CD4-positive, alpha-beta T cell treated with Interferon gamma for 1 hour (primary cell): ENCODE measurements around the gene NLRC3.
A peak's percentile ranks its signal among the peaks of the same experiment; 100 is the strongest.

Source experiments
- DNase-seq: peaks from one replicate; pipeline ENCODE4 v3.0.0-alpha.2; 2020

NLRC3 gene

DNA sequence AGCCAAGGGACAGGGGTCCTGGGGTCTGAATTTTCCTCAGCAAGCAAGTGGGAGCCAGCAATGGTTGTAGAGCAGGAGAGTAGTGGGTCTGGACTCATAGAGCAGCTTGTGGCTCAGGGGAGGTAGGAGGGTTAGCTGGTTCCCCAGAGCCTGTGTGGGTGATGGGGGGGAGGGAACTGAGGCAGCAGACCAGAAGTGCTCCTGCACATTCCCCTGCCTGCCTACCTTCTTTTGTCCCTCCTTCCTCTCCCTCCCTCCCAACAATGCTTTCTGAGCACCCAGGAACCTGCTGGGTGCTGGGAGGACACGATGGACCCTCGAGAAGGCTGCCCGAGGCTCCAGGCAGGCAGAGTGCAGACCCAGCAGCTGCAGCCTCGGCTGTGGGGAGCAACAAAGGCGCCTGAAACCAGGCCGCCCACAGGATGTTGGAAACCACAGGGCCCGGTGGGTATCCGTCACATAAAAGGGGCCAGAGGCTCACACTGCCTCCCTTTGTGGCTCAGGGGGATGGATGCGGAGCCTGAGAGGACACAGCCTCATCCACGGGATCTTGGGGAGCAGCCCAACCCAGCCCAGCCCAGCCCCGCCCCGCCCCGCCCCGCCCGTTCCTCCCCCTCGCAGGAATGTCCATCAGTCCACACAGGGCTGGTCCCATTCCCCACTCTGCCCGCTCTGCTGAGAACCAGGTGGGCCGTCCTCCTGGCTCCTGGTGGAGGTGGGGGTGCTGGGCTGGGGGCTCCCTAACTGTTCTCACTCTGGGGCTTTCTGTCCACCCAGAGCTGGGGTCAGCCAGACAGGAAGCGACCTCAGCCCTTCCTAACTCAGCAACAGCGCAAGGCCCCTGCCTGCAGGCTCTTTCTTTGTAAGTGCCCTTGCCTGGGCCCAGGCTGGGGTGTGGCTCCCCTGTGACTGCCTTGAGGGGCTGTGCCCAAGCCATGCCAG, 1.7 kb upstream of the NLRC3 start:
- DNase-seq: peak; percentile 49

DNA sequence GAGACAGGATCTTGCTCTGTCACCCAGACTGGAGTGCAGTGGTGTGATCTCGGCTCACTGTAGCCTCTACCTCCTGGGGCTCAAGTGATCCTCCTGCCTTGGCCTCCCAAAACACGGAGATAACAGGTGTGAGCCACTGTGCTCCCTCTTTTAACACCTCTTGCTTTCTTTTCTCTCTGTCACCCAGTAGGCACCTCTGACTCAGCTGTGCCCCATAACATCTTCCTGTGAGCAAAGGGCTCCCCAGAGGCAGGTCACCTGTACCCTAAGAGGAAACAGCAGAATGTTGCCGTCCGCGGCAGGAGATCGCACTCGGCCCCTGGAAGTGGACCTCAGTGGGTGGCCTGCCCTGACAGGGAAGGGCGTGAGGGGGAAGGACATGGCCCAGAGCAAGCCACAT, 918 bp upstream of the NLRC3 start:
- DNase-seq: no peak

DNA sequence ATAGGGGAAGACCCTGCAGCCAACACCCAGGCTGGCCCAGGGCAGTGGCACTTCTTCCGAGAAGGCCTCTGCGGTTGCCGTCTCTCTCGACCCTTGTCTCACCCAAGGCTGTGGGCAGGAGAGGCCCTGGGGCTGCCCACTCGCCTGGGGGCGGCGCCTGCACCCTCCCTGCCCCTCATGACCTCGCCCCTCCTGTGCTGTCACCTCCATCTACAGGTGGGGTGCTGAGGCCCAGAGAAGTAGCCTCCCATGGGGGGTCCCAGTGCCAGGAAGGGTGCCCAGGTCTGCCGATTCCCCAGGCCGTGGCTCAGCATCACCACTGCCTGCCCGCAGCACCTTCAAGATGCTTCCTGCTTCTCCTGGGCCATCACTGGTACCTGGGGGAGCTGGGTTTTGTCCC, 992 bp downstream of the NLRC3 start:
- DNase-seq: no peak

DNA sequence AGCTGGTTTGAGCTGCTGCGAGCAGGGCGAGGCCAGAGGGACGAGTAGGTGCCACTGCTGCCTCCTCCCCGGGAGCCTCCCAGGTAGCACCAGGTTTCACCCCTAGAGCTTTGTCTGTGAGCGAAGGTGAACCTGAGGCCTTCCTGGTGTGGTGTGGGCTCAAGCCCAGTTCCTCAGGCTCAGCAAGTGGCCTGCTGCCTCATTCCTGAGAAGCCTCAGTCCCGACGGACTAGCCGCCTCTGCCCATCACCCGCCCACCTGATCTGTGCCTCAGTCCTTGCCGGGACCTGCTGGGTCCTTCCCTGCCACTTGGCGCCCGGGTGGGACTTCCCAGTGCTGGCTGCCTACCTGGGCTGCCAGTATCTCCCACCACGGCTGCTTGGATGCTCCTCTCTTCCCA, 1.7 kb downstream of the NLRC3 start:
- no peak for DNase-seq

DNA sequence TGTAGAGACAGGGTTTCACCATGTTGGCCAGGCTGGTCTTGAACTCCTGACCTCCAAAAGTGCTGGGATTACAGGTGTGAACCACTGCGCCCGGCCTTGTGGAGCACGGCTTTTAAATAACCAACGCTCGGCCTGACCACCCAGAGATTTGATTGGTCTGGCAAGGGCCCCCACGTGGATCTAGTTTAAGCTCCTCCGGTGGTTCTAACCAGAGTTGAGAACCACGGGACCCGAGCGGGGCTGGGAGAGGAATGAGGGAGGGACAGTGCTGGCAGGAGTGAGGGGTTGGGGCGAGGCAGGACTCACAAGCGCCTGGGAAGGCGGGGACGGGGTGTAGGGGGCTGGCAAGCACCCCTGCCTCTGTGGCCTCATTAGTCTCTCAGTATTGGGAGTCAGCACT, 3.0 kb downstream of the NLRC3 start:
- DNase-seq: no peak

- no peak for DNase-seq
These were observed 3.9 kb downstream of the NLRC3 start for GRCh38 chr16:3573146-3573815.

GRCh38 chr16:3570420-3571062, 6.7 kb downstream of the NLRC3 start:
- DNase-seq: no peak

DNA sequence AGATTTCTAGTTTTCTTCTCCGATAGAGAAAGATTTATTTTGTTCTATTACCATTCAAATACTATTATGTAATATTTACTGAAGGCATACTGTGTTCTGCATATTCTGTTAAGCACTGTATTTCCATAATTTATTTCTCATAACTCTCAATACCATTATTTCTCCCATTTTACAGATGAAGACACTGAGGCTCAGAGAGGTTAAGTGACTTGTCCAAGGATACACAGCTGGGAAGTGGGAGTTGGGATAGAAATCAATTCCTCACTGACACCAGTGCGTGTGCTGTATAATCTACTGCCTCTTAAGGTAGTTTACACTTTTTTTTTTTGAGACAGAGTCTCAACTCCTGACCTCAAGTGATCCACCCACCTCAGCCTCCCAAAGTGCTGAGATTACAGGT, 7.4 kb downstream of the NLRC3 start:
- DNase-seq: no peak

DNA sequence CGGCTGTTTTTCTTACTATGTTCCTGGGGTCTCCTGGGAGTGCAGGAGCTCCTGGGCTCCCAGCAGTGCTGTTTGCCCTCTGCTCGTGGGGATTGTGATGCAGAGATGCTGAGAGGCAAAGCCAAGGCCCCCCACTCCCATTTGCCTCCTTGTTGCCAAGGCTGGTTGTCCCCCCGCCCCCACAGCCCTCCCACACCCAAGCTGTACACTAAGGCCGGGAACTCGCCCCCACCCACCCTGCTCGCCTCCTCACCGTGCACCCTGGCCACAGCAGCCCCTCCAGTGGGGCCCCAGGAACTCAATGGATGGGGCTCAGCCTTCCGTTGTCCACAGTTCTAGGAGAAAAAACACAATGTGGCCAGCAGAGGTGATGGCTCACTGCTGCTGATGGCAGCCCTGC, 10.2 kb downstream of the NLRC3 start:
- no peak for DNase-seq

GRCh38 chr16:3564889-3565141, 12.4 kb downstream of the NLRC3 start:
- no peak for DNase-seq

- DNase-seq: no peak
These were observed 12.9 kb downstream of the NLRC3 start for GRCh38 chr16:3564130-3564888.

DNA sequence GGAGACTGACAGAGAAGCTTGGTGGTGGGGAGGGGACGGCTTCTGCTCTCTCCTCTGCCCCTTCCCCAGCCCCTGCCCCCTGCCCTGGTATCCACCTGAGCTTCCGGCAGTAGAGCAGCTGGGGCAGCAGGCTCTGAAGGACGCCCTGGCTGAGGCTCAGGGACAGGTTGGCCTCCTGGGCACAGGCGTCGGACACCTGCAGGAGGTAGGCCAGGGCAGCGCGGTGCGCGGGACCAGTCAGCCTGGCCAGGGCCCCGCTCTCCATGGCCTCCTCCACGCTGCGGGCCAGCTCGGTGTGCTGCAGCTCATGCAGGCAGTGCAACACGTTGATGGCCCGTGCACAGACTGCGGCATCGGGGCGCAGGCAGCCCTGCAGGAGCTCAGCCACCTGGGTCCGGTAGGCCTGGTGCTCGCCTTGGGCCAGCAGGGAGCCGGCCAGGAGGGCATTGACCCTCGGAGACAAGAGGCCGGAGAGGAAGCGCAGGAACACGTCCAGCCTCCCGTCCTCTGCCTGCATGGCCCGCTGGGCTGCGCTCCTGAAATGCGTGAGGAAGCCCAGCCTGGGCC, 14.2 kb downstream of the NLRC3 start:
- no peak for DNase-seq

DNA sequence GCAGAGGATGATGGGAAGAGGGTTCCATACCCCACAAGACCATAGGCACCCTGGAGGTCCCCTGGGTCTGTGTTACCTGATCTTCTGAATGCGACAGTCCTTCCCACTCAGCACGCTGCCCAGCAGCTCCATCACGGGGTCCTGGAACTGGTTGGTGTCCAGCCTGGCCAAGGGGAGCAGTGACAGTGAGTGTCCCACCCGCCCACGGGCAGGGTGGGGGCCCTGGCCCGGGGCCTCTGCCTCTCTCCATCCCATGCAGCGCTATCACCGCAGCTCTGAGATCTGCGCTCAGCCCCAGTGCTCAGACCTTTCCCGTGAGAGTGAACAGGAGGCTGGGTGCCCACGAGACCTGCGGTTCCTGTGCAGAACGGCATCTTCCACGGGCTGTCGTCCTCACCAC, 15.6 kb downstream of the NLRC3 start:
- DNase-seq: no peak

- DNase-seq: no peak
These were observed 22.8 kb downstream of the NLRC3 start for GRCh38 chr16:3554351-3554928.

DNA sequence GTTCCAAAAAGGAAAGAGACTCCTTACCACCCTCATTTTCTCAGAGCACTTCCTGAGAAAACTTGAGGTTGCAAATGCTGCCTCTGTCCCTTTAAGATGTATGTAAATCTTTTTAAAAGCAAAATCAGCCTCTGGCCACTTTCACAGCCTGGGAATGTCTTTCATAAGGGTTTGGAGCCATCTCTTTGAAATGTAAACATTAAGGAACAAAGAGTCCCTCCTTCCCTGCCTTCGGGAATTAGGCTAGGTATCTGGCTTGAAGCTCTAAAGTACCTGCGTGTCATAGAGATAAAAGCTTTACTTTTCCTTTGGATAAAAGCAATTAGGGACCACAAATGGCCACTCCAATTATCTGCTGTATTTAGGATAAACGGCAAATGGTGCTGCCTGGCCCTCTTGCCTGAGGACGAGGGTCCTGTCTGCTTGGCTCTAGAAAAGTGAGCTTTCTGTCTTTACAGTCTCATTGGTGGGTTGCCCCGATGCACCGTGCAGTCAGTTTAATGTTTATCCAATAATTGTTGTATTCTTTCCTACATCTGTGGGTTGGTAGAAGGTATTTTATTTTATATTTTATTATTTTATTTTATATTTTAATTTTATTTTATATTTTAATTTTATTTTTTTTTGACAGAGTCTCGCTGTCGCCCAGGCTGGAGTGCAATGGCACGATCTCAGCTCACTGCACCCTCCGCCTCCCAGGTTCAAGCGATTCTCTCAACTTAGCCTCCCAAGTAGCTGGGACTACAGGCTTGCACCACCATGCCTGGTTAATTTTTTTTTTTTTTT, 23.9 kb downstream of the NLRC3 start:
- no peak for DNase-seq

DNA sequence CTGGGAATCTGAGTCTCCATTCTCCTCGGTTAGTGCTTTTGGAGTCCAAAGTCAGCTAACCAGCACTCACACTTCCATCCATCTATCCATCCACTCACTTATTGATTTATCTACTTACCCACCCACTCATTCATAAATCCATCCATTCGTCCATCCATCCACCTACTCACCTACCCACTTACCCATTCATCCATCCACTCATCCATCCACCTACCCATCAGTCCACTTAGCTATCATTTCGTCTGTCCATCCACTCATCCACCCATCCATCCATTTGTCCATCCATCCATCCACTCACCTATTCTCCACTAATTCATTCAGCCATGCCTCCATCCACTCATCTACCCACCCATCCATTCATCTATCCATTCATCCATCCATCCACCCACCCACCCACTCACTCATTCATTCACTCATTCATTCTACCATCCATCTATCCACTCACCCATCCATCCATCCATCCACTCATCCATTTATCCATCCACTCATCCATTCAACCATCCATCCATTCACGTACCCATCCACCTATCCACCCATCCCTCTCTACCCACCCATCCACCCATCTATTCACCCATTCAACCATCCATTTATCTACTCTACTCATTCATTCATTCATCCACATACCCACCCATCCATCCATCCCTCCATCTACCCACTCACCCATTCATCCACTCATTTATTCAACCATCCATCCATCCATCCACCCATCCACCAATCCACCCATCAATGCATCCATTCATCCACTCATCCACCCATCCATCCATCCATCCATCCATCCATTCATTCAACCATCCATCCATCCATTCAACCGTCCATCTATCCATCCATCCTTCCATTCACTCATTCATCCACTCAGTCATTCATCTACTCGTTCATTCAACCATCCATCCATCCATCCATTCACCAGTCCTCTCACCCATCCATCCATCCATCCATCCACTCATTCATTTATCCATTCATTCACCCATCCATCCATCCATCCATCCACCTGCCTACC, 26.1 kb downstream of the NLRC3 start:
- DNase-seq: no peak

GRCh38 chr16:3549906-3550305, 27.3 kb downstream of the NLRC3 start:
- no peak for DNase-seq

DNA sequence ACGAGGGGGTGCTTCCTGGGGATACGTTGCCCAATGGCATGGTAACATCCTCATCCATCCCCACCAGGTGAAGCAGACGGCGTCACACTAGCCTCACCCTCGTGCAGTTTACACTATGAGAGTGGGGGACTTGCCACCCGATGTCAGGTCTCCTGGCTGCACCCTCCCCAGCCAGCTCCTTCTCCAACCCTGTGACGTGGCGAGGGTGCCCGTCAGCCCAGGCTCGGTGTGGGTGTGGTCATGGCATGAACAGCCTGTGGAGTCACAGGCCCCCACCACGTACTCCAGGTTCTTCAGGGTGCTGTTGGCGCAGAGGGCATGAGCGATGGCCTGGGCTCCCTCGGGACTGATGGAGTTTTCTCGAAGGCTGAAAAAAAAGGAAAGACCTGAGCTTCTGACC, 28.3 kb downstream of the NLRC3 start:
- no peak for DNase-seq

DNA sequence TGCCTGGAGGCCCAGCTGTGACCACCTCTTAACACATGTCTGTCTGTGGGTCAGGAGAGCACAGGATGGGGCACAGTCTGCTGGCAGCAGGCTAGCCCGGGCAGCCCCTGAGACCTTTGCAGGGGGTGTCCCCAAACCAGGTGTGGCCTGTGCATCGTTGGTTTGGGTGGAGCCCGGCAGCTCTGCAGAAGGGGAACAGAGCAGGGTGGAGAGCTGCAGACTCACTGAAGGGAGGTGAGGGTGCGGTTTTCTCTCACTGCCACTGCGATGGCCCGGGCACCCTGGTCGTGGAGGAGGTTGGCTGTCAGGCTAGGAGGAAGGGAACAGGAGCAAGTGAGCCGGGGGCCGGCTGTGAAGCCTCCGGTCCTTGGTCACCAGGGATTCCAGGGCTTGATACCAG, 28.8 kb downstream of the NLRC3 start:
- peak; percentile 28 for DNase-seq

DNA sequence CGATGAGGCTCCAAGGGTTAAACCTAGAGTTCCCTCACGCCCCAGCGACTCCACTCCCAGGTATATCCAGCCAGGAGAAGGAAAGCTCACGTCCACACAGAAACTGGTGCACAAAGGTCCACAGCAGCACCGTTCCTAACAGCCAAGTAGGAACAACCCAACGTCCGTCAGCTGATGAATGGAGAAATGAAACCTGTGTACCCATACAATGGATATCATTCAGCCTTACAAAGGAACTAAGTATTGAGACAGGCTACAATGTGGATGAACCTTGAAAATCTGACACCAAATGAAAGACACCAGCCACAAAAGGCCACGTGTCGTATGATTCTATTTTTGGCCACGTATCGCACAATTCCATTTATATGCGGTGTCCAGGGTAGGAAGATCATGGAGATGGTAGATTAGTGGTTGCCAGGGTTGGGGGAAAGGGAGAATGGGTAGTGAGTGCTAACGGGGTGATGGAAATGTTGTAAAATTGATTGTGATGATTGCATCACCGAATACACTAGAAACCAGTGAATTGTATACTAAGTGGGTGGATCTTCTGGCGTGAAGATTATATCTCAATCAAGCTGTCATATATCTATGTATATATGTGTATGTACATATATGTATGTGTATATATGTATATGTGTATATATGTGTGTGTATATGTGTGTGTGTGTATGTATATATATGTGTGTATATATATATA, 30.1 kb downstream of the NLRC3 start:
- no peak for DNase-seq
